ENCODE data around the gene AK9. TPM values are rescaled to one million over a fixed set of nuclear protein-coding genes. Genes with fewer than 3 reads are reported as not detected.

Gene AK9
- total RNA-seq, 4 donors from 2014 or later = 3.1 to 9.5 (median 6.3) TPM

DNA sequence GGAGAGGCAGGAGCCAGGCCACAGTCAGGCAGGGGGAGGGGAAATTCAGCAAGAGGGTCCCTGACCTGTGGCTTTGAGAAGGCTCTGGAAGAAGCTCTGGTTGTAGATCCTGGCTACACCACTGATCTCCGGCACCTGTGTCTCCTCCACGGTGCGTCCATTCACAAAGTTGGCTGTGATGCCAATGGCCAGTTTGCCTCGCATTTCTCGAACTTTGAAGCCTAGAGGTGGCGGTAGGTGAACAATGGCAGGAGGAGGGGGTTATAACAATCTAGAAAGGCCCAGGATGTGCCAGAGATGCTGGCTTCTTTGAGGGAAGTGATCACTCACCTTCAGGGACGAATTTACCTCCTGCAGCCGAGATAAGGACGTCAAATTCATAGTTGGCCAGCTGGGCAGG lies 238.8 kb downstream of the AK9 start:
- Histone ChIP-seq H3K27me3 (no peaks in the 10 kb centered on the region), H3K4me1 (peaks cover 36% of the 10 kb centered on the region), H3K4me3 (no peak overlapping the region), H3K36me3 (peaks cover 16% of the 10 kb centered on the region), H3K9me3 (no peaks in the 10 kb centered on the region), H3K27ac (no peak overlapping the region)
- TF ChIP-seq POLR2AphosphoS5 (IDR thresholded peaks at IDR 0.05) = no peak
- TF ChIP-seq POLR2A (IDR thresholded peaks at IDR 0.05) = no peak
- no peak for TF ChIP-seq EP300 (IDR thresholded peaks at IDR 0.05)
- TF ChIP-seq, protein P1, sequence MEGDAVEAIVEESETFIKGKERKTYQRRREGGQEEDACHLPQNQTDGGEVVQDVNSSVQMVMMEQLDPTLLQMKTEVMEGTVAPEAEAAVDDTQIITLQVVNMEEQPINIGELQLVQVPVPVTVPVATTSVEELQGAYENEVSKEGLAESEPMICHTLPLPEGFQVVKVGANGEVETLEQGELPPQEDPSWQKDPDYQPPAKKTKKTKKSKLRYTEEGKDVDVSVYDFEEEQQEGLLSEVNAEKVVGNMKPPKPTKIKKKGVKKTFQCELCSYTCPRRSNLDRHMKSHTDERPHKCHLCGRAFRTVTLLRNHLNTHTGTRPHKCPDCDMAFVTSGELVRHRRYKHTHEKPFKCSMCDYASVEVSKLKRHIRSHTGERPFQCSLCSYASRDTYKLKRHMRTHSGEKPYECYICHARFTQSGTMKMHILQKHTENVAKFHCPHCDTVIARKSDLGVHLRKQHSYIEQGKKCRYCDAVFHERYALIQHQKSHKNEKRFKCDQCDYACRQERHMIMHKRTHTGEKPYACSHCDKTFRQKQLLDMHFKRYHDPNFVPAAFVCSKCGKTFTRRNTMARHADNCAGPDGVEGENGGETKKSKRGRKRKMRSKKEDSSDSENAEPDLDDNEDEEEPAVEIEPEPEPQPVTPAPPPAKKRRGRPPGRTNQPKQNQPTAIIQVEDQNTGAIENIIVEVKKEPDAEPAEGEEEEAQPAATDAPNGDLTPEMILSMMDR (IDR thresholded peaks at IDR 0.05) = no peak
- DNase-seq (ENCODE audit: low spot score in 2 of 2) = no peak
- 89% methylated on average over 9 of the region's 9 CpGs for WGBS

DNA sequence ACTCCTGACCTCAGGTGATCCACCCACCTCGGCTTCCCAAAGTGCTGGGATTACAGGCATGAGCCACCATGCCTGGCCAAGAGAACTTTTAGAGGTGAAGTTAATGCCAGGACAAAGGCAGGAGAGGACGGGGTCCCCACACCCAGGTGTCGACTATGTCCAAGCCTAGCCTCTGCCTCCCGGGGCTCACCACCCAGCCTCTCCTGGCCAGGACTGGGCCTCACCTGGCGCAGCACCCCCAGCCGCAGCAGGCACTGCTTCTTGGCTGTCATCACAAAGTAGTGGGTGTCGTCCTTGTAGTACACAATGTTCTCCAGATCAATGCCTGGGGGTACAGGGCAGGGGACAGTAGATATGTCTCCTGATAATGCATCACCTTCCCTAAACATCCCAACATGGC lies 239.6 kb downstream of the AK9 start:
- Histone ChIP-seq H3K4me1 (peaks cover 28% of the 10 kb centered on the region), H3K36me3 (peaks cover 24% of the 10 kb centered on the region), H3K27ac (no peak overlapping the region), H3K9me3 (no peaks in the 10 kb centered on the region), H3K4me3 (no peak overlapping the region), H3K27me3 (no peaks in the 10 kb centered on the region)
- TF ChIP-seq, protein P1 (IDR thresholded peaks at IDR 0.05) = no peak
- TF ChIP-seq EP300 (IDR thresholded peaks at IDR 0.05) = no peak
- no peak for TF ChIP-seq POLR2AphosphoS5 (IDR thresholded peaks at IDR 0.05)
- no peak for TF ChIP-seq POLR2A (IDR thresholded peaks at IDR 0.05)
- WGBS = 95% methylated on average over 4 of the region's 7 CpGs
- DNase-seq (ENCODE audit: low spot score in 2 of 2) = peak in 1 of 2 donors; percentile 67

DNA sequence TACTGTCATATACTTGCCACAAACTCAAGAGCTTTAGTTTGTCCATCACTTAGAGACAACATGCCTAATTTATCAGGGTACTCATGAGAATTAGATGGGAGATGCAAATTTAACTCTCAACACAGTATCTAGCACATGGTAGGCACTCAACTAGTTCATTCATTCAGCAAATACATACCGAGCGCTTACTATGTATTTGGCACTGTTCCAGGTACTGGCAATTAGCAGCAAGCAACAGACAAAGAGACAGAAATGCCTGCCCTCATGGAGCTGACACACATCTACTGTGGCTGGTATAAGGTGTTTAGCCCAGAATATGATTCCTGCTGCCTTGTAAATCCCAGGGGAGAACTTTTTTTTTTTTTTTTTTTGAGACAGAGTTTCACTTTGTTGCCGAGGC lies 240.2 kb downstream of the AK9 start:
- DNase-seq (ENCODE audit: low spot score in 2 of 2) = no peak
- no peaks in the 10 kb centered on the region for H3K9me3 ChIP-seq
- WGBS = 83% methylated on average over 3 of the region's 3 CpGs
- no peak overlapping the region for H3K27ac ChIP-seq
- TF ChIP-seq, protein P1 (IDR thresholded peaks at IDR 0.05) = no peak
- TF ChIP-seq POLR2AphosphoS5 (IDR thresholded peaks at IDR 0.05) = no peak
- no peak for TF ChIP-seq POLR2A (IDR thresholded peaks at IDR 0.05)
- no peak for TF ChIP-seq EP300 (IDR thresholded peaks at IDR 0.05)
- peaks cover 30% of the 10 kb centered on the region for H3K36me3 ChIP-seq
- H3K27me3 ChIP-seq = no peaks in the 10 kb centered on the region
- H3K4me3 ChIP-seq = no peak overlapping the region
- H3K4me1 ChIP-seq = peaks cover 22% of the 10 kb centered on the region

DNA sequence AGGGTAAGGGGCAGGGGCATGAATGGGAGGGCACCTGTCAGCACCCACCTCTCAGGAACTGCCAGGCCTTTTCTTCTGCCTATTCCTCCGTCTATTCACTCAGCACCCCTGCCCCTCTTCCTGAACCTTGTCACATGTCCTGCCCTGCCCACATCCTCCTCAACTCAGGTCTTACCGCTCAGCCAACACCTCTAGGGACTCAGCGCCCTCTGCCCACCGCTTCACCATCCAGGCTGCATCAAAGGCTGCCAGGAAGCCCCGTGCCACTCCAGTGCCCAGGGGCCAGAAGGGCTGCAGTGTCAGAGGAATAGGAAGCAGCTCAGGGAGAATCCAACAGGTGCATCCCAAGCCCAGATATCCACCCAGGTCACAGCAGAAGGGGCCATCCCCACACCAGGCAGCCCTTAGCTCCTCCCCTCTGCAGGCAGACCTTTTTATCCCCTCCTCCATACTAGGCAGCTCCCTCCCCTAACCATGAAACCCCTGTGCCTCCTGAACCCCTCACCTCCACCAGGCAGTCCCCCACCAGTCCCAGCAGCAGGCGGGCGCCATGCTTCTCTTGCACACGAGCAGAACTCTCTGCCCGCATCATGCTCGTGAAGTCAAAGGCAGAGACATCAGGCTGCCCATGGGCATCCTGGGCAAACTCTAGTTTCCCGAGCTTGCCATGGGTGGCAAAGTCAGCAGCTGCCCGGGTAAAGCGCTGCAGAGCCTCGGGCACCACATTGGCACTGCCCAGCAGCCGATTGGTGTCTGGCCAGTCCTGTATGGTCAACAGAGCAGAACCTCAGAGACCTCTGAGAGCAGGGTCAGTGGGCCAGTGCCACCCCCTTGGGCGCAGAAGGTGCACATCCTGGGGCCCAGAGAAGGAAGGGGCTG lies 241.0 kb downstream of the AK9 start:
- Histone ChIP-seq H3K27me3 (no peaks in the 10 kb centered on the region), H3K36me3 (peaks cover 38% of the 10 kb centered on the region), H3K4me1 (peaks cover 19% of the 10 kb centered on the region), H3K27ac (no peak overlapping the region), H3K4me3 (no peak overlapping the region), H3K9me3 (no peaks in the 10 kb centered on the region)
- WGBS = 87% methylated on average over 16 of the region's 16 CpGs
- TF ChIP-seq EP300 (IDR thresholded peaks at IDR 0.05) (no peak), POLR2A (IDR thresholded peaks at IDR 0.05) (no peak), POLR2AphosphoS5 (IDR thresholded peaks at IDR 0.05) (no peak)
- TF ChIP-seq, protein P1 (IDR thresholded peaks at IDR 0.05) = no peak
- DNase-seq (ENCODE audit: low spot score in 2 of 2) = peak in 1 of 2 donors; percentile 48

DNA sequence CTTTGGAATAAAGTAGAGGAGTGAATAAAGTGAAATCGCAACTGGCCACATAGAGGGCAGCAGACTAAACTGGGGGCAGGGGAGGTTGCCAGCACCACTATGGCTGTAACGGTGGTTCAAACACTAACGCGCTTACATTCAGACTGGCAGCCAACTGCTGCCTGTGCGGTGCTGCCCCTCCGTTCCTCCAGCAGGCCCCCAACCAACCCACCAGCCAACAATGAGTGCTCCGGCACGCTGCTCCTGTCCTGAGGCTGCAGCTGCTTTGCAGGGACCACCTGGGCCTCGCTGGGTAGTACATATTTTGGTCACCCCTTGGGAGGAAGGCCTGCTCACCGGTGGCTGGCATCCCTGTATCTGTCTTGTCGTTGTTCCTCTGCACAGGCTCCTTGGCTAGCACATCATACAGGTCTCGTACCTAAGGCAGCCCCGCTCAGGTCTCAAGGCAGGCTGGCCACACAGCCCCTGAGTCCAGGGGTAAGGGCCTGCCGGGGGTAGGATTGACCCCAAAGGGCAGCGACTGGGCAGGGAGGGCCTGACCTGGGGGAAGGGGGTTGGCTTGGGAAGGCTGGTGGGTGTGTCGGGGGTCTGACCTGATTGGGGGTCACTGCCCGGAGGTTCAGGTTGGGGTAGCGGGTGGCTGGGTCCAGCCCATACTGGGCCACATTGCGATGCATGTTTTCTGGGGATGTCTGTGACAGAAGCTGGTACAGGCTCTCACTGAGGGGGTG lies 241.8 kb downstream of the AK9 start:
- Histone ChIP-seq H3K27ac (no peak overlapping the region), H3K4me1 (peaks cover 11% of the 10 kb centered on the region), H3K4me3 (no peak overlapping the region), H3K9me3 (no peaks in the 10 kb centered on the region), H3K36me3 (peaks cover 45% of the 10 kb centered on the region), H3K27me3 (no peaks in the 10 kb centered on the region)
- TF ChIP-seq, protein P1 (IDR thresholded peaks at IDR 0.05) = no peak
- TF ChIP-seq POLR2AphosphoS5 (IDR thresholded peaks at IDR 0.05) = no peak
- no peak for DNase-seq (ENCODE audit: low spot score in 2 of 2)
- 84% methylated on average over 14 of the region's 19 CpGs for WGBS
